Measurements from ENCODE around the gene DNAJC3.
"Not testable (repeated sequence)": the region's sequence is repeated elsewhere in the genome, so short reads cannot be mapped to it uniquely, and the experiment has no call there.

The DNAJC3 gene

GRCh38 chr13:95784161-95784899, 107.4 kb downstream of the DNAJC3 start:
- DNase-seq, result no peak

- DNase-seq, result no peak
Observed at GRCh38 chr13:95784900-95785290, 108.0 kb downstream of the DNAJC3 start.

DNA sequence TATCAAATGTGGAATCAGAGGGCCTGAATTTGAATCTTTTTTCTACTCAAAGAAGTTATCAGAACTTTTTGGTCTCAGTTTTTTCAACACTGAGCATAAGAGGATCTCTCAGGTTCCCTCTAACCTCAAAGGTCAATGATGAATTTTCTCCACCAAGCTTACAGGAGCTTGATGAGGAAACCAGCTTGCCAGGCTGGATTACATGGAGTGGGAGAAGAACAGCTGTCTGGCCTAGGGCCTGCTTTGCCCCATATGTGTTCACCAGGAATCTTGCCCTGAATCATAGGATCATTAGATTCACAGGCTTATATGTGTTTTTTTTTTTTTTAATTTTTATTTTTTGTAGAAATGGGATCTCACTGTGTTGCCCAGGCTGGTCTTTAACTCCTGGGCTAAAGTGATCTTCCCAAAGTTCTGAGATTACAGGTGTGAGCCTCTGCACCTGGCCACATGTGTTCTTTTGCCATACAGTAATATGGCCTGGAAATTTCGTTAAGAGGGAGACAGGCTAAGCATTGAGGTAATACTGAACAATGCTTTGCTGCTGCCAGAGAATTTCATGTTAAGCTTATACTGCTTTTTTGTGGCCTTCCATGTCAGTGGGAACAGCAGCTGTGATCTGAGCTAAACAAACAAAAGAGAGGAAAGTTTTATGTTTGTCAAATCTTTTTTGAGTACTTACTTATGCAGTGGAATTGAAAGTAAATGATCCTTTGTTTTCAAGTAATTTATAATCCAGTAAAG, 110.6 kb downstream of the DNAJC3 start:
- DNase-seq, result no peak

- DNase-seq, result no peak
Observed at GRCh38 chr13:95788100-95788463, 111.1 kb downstream of the DNAJC3 start.

GRCh38 chr13:95789315-95789714, 112.4 kb downstream of the DNAJC3 start:
- DNase-seq, result not testable (repeated sequence)

GRCh38 chr13:95791084-95791722, 114.3 kb downstream of the DNAJC3 start:
- DNase-seq, result no peak

GRCh38 chr13:95793018-95793555, 116.1 kb downstream of the DNAJC3 start:
- DNase-seq, result no peak

DNA sequence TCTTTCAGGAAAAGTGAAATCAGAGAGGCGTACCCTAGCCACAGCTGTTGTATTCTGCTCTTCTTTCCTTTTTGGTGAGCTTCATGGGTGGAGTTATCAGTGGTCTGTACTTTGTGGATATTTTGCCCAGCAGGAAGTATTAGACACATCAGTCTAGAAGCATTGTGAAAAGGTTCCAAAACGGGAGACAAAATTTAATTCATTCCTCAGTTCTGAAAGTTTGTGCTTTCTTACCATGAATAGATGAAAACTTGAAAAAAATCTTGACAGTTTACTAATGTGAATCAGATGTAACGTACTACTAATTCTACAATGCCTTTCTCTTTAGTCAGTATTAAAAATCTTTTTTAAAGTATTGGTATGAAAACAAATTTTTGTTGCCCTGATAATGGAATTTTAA, 116.8 kb downstream of the DNAJC3 start:
- no peak for DNase-seq

- DNase-seq, result no peak
Observed at GRCh38 chr13:95797016-95797415, 120.1 kb downstream of the DNAJC3 start.

DNA sequence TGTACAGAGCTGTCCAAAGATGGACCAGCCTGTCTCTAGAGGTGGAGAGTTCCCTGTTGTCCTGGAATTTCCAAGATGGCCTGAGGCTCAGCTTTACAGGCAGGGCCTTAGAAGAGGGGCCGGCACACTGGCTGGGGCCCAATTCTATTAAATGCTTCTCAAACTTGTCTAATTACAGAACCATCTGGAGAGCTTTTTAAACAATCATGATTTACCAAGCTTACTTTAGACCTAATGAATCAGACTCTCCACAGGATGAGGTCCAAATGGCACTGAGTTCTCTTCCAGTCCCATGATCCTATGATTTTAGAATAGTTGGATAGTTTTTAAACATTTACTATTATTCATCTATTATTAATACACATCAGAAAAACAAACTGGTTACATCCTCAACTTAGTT, 123.5 kb downstream of the DNAJC3 start:
- DNase-seq, result no peak

GRCh38 chr13:95801825-95802224, 124.9 kb downstream of the DNAJC3 start:
- DNase-seq, result no peak

GRCh38 chr13:95805921-95806320, 129.0 kb downstream of the DNAJC3 start:
- no peak for DNase-seq

DNA sequence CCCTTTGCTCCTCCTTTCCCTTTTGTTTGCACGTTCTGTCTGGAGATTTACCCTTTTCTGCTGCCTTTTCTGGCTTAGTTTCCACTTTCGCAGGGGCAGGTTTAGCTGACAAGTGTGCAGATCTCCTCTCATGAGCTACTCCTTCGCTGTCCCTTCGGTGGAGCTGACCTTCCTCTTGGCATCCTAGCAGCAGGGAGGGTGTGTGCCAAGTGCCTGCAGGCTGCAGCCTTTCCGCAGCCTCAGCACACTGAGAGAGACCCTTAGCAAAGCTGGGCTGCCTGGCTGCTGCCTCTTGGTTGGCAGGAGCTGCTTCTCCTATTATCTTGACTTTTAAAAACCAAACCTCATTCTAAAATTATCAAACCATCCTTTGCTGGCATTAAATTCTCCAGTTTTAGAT, 132.5 kb downstream of the DNAJC3 start:
- no peak for DNase-seq

GRCh38 chr13:95813139-95813538, 136.2 kb downstream of the DNAJC3 start:
- no peak for DNase-seq

DNA sequence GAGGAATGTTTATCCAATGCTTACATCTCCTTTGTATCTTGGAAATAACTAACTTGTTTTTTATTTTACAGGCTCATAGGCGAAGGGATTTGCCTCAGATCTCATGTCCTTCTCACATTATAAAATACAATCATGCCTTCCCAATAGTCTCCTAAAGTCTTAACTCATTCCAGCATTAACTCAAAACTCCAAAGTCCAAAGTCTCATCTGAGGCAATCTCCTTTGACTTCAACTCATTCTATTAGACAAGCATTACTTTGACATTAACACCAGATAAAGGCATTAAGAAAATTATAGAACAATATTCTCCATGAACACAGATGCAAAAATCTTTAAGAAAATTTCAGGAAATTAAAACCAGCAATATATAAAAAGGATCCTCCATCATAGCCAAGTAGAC, 137.6 kb downstream of the DNAJC3 start:
- DNase-seq, result no peak

DNA sequence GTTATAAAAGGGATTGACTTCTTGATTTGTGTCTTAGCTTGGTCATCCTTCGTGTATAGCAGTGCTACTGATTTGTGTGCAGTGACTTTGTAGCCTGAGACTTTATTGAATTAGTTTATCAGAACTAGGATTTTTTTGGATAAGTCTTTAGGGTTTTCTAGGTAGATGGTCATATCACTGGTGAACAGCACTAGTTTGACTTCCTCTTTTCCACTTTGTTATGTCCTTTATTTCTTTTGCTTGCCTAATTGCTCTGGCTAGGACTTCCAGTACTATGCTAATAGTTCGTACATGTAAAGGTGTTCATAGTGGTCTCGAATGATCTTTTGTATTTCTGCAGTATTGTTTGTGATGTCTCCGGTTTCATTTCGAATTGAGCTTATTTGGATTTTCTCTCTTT, 145.4 kb downstream of the DNAJC3 start:
- DNase-seq, result no peak

DNA sequence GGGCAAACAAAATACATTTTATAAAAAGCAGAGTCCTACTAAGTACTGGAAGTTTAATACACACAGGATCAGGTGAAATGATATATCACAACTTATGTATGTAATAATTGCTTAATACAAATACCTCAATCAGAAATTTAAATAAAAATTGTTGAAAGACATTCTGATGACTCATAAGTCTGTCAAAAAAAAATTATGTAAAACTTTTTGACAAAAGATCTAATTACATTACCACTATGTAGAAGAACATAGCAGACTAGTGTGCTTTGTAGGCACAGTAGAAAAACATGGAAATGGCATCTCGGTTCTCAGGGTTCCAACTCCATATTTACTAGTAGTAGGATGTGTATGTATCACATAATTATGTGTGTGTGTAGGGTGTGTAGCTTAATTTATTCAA, 156.2 kb downstream of the DNAJC3 start:
- no peak for DNase-seq

DNA sequence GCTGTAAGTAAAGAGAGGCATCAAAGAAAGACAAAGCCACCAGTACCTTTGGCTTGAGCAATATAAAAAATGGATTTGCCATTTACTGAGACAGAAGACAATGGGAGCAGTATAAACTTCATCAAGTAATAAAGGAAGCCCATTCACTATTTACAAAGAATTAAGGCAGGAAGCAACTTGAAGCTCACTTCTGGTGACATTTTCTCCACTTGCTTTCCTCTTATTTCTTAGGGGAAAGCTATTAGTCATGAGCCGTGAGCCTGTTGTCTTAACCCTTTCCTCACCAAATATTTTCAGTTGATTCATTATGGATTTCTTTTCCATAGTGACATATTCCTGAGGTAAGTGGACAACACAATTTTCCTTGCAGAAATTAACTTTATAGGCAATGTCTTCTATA, 156.8 kb downstream of the DNAJC3 start:
- DNase-seq, result no peak

DNA sequence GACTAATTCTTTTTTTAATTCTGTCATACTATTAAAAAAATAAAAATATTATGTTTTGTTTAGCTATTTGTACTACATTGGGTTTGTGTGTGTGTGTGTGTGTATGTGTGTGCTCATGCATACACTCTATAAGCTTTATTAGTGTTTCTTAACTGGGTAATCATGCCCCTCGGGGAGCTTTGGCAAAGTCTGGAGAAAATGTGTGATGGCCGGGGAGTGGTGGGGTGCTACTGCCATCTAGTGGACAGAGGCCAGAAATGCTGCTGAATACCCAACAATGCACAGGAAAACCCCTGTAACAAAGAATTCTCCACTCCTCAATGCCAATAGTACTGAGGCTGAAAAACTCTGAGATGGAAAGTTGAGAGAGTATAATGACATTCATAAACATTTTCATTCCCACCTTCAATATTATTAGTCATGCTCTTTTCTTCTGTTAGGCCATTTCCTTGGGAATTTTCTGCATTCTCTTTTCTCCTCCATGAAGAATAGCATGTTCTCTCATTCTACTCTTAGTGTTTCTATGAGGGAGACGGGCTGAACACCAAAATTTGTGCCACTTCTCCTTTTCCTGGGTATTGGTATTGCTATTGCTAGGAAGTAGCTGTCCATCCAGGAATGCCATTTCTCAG, 157.3 kb downstream of the DNAJC3 start:
- peak; percentile 65 for DNase-seq

GRCh38 chr13:95841894-95842293, 165.0 kb downstream of the DNAJC3 start:
- DNase-seq, result no peak

GRCh38 chr13:95842898-95843297, 166.0 kb downstream of the DNAJC3 start:
- no peak for DNase-seq
